Stimulated activated CD8-positive, alpha-beta memory T cell treated with anti-CD3 and anti-CD28 coated beads, Interleukin-12 subunit alpha, Interleukin-12 subunit beta, amount 100 ng/mL, for 4 hours (primary cell): ENCODE results near the gene ADAMTS9.

Experiments
- DNase-seq: peaks from one replicate; pipeline ENCODE4 v3.0.0-alpha.2; 2020; ENCODE audit warnings: low read depth

Gene ADAMTS9

GRCh38 chr3:64651741-64652241 is 36.0 kb downstream of the ADAMTS9 start:
- DNase-seq = no peak

GRCh38 chr3:64651303-64651702 is 36.5 kb downstream of the ADAMTS9 start:
- DNase-seq = no peak

GRCh38 chr3:64650715-64651114 is 37.1 kb downstream of the ADAMTS9 start:
- no peak for DNase-seq

- no peak for DNase-seq
Measured at GRCh38 chr3:64650096-64650622, 37.6 kb downstream of the ADAMTS9 start.

DNA sequence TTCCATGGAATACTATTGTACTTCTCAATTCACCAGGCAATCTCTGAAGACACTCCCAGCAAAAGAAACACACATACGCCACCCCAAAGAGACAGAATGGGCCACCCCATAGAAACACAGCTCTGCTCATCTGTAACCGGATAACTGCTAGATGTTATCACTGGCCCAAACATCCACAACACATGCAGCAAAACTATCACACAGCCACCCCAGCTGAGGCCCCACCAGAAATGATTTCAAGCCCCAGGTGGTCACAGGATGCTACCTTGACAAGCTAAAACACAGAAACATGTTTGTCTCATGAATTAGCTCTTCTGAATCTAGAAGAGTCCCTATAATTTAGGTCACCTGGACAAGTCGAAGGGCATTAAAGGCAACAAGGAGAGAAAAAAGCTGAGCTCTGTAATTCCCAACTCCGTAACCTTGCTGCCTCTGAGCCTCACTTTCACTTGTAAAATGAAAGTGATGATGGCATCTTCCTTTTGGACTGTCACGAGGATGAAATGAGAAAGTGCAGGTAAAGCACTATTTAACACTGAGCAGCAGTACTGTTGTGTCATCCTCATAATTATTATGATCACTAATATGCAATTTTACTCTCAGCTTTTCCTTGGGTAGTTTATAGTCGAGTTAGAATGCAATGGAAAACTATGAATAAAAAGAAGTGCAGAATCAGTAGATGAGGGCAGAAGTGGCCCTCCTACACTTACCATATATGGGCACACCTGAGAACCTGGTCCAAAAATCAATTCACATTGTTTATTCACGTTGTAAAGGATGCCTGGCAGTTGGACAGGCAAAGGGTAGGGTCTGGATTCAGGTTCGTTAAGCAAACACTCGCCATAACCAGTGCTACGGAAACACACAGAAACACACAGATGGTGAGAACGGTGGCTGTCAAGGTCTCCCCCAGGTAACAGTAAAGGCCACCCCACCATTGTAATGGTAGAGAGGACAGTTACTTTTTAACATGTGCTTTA is 38.6 kb downstream of the ADAMTS9 start:
- DNase-seq = no peak

DNA sequence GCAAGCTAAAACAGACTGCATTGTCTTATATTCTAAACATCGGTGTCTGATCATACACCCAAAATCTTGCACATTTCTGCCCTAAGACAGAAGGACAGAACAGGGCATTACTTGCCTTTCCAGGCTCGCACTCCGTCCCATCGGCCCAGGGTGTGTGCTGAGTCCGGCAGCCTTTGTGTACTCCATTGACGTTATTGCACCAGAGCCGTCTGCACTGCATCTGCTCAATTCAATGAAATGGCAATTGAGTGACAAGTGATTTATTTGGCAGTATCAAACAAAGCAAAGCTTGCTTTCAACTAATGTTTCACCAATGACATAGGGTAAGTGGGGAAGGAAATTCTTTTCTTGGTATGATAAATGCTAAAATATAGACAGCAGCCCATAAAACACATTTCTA is 40.0 kb downstream of the ADAMTS9 start:
- no peak for DNase-seq

GRCh38 chr3:64645243-64645642 is 42.6 kb downstream of the ADAMTS9 start:
- no peak for DNase-seq

- DNase-seq = no peak
Measured at GRCh38 chr3:64644483-64644882, 43.3 kb downstream of the ADAMTS9 start.

DNA sequence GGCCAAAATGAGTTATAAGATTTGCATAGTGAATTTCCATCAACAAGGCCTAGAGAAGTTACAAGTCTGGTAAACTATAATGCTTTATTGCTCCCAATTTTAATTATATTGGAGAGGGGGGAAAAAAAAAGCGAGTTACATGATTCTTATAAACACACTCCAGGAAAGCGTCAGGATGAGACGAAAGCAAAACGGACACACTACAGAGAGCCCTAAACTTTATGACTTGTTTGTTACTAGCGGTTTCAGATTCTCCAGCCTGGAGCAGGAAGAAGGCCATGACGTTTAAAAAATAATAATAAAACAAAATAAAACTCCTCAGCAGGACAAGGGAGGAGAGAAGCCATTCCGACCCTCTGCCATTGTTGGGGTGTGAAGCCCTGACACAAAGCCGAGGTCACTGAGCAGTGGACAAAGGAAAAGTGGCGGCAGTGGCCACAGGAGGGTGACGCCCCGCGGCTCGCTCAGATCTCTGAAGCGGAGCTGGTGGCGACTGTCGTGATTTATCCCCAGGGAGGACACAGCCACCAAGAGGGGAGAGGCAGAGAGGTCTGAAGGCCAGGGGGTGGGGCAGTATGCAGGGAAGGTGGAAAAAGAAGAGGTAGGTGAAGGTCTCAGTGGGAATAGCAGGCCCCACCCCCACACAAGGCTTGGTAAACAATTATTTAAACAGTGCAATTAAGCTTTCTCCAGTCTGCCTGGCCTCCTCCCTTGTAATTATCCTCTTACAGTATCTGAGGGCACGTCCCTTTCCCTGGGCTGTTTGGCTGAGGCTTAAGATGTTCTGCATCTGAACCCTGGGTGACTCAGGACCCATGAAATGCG is 45.3 kb downstream of the ADAMTS9 start:
- DNase-seq = no peak

DNA sequence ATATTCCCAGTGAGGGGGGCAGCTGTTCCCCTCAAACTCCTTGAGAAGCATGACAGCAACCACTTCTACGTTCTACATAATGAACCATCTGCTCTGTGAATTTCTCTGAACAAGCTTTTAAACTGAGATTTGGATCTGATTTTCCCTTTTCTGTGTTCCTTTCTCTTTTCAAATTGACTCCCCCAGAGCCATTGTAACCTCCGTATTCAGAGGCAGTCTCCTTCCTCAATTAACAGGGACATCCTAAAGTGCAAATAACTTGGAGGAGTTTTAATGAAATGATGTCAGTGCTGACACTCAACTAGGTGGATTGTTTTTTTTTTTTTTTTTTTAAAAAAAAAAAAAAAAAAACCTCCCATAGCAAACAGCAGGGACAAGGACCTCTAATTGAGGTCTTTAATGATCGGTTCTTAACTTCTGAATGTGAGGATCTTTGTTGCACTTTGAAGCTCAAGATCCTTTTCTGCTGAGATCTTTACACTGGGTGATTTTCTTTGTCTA is 48.8 kb downstream of the ADAMTS9 start:
- no peak for DNase-seq

- DNase-seq = no peak
Measured at GRCh38 chr3:64638511-64638910, 49.3 kb downstream of the ADAMTS9 start.

DNA sequence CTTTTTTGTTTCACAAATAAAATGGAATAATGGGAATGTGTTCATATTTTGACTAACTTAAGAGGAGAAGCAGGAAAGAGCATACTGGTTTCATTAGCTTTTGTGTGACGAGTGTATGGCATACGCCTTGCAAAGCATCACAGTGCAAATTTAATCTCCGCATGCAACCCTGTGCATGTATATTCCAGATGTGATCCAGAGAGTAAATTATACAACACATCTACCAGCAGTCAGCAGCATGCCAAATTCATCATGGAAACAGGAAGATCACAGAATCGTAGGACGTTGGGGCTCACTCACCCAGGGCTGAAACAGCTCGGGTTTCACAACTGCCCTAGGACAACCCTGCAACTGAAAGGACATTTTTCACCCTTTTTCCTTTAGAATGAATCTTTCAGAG is 53.4 kb downstream of the ADAMTS9 start:
- DNase-seq = no peak

GRCh38 chr3:64631951-64632350 is 55.8 kb downstream of the ADAMTS9 start:
- DNase-seq = no peak

GRCh38 chr3:64627471-64628321 is 60.1 kb downstream of the ADAMTS9 start:
- DNase-seq = no peak

- no peak for DNase-seq
Measured at GRCh38 chr3:64627042-64627441, 60.8 kb downstream of the ADAMTS9 start.

- no peak for DNase-seq
Measured at GRCh38 chr3:64625381-64625780, 62.4 kb downstream of the ADAMTS9 start.

GRCh38 chr3:64623125-64623524 is 64.7 kb downstream of the ADAMTS9 start:
- DNase-seq = no peak

- DNase-seq = no peak
Measured at GRCh38 chr3:64621726-64622395, 65.9 kb downstream of the ADAMTS9 start.

GRCh38 chr3:64621275-64621674 is 66.5 kb downstream of the ADAMTS9 start:
- DNase-seq = no peak

DNA sequence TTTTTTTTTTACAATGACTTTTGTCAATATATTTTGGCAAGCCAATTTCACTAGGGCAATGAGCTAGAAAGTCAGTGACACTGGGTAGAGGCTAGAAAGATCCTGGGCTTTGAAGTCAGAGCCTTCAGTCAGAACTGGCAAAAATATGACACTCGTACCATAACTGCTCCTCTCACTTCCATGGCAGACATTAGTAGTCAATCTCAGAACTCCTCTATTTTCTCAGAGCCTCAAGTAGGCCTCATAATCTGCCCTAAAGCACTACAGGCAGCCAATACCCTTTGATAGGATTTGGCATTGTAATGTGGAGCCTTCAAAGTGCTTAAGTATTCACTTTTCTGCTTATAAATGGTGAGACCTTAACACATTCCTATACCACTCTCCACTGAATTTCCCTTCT is 67.8 kb downstream of the ADAMTS9 start:
- DNase-seq = no peak

- DNase-seq = no peak
Measured at GRCh38 chr3:64619216-64619615, 68.6 kb downstream of the ADAMTS9 start.
